DOHH2 (cell line): ENCODE measurements around the gene CSTB.

Experiments used
- H3F3A ChIP-seq: fragments of 200-600 bp; sonication (generic), shearing (Covaris generic); 2 replicates; pipeline ENCODE4 v1.6.0; 2016; ENCODE audit warnings: antibody characterized with exemption, mild to moderate bottlenecking; ENCODE audit not compliant: control insufficient read depth, insufficient read depth
- H3K27ac ChIP-seq: fragments of 200-600 bp; sonication (generic); 2 replicates; pipeline ENCODE4 v1.5.1; 2014; ENCODE audit warnings: low read depth, mild to moderate bottlenecking, low read length, moderate library complexity
- H3K27me3 ChIP-seq: fragments of 200-600 bp; sonication (generic); 2 replicates; pipeline ENCODE4 v1.6.1; 2014; ENCODE audit warnings: mild to moderate bottlenecking, low read length, mixed read lengths; ENCODE audit not compliant: control insufficient read depth
- H3K36me3 ChIP-seq: fragments of 200-600 bp; sonication (generic); 2 replicates; pipeline ENCODE4 v1.6.1; 2014; ENCODE audit warnings: mild to moderate bottlenecking, low read length, moderate library complexity, mixed read lengths; ENCODE audit not compliant: control insufficient read depth
- H3K4me1 ChIP-seq: fragments of 200-600 bp; sonication (generic); 2 replicates; pipeline ENCODE4 v1.6.1; 2014; ENCODE audit warnings: mild to moderate bottlenecking, low read length, mixed read lengths; ENCODE audit not compliant: control insufficient read depth
- H3K4me2 ChIP-seq: fragments of 200-600 bp; sonication (generic); 2 replicates; pipeline ENCODE4 v1.6.0; 2014; ENCODE audit warnings: mild to moderate bottlenecking, low read length, moderate library complexity
- H3K4me3 ChIP-seq: fragments of 200-600 bp; sonication (generic); 2 replicates; pipeline ENCODE4 v1.5.1; 2014; ENCODE audit warnings: mild to moderate bottlenecking, low read length, mixed read lengths
- H3K79me2 ChIP-seq: fragments of 200-600 bp; sonication (generic); 2 replicates; pipeline ENCODE4 v1.6.1; 2014; ENCODE audit warnings: mild to moderate bottlenecking, low read length, mixed read lengths; ENCODE audit not compliant: control insufficient read depth
- H3K9me2 ChIP-seq: fragments of 200-600 bp; sonication (generic); replicated peaks from 2 replicates; pipeline ENCODE4 v1.6.1; 2014; ENCODE audit warnings: mild to moderate bottlenecking, low read length, mixed read lengths; ENCODE audit not compliant: control insufficient read depth
- H3K9me3 ChIP-seq: fragments of 200-600 bp; sonication (generic); 2 replicates; pipeline ENCODE4 v1.6.1; 2014; ENCODE audit warnings: antibody characterized with exemption, low read length, mixed read lengths; ENCODE audit not compliant: control insufficient read depth, insufficient read depth
- H4K20me1 ChIP-seq: fragments of 200-600 bp; sonication (generic); 2 replicates; pipeline ENCODE4 v1.6.0; 2014; ENCODE audit warnings: low read depth, mild to moderate bottlenecking, antibody characterized with exemption, low read length, moderate library complexity; ENCODE audit not compliant: control insufficient read depth, insufficient read depth
- CTCF ChIP-seq: fragments of 200-600 bp; sonication (generic); IDR thresholded peaks from one replicate; pipeline ENCODE4 v1.5.1; 2014; ENCODE audit warnings: antibody characterized with exemption, mild to moderate bottlenecking, low read depth, low read length; ENCODE audit not compliant: poor library complexity, severe bottlenecking
- EZH2phosphoT487 ChIP-seq: fragments of 200-600 bp; sonication (generic); IDR thresholded peaks from 2 replicates; pipeline ENCODE4 v1.6.1; 2017; ENCODE audit warnings: borderline replicate concordance, mild to moderate bottlenecking, antibody characterized with exemption, low read length, moderate library complexity, mixed read lengths

The CSTB gene

GRCh38 chr21:43740497-43741156 lies 35.5 kb downstream of the CSTB start:
- Histone ChIP-seq H3K36me3 (peaks cover 7% of the 10 kb centered on the region), H3K4me1 (no peaks in the 10 kb centered on the region), H4K20me1 (no peaks in the 10 kb centered on the region), H3K27ac (no peak overlapping the region), H3K79me2 (no peaks in the 10 kb centered on the region), H3K9me3 (no peaks in the 10 kb centered on the region), H3F3A (no peaks in the 10 kb centered on the region), H3K4me2 (no peak overlapping the region), H3K4me3 (no peak overlapping the region), H3K9me2 (no peaks in the 10 kb centered on the region), H3K27me3 (no peaks in the 10 kb centered on the region)
- TF ChIP-seq CTCF (no peak), EZH2phosphoT487 (no peak)

GRCh38 chr21:43739621-43740435 lies 36.3 kb downstream of the CSTB start:
- Histone ChIP-seq H3K4me2 (no peak overlapping the region), H3K9me2 (no peaks in the 10 kb centered on the region), H4K20me1 (no peaks in the 10 kb centered on the region), H3K9me3 (no peaks in the 10 kb centered on the region), H3K79me2 (no peaks in the 10 kb centered on the region), H3K4me1 (no peaks in the 10 kb centered on the region), H3K27me3 (no peaks in the 10 kb centered on the region), H3F3A (no peaks in the 10 kb centered on the region), H3K27ac (no peak overlapping the region), H3K4me3 (no peak overlapping the region), H3K36me3 (peaks cover 6% of the 10 kb centered on the region)
- no peak for TF ChIP-seq EZH2phosphoT487
- TF ChIP-seq CTCF, result no peak

DNA sequence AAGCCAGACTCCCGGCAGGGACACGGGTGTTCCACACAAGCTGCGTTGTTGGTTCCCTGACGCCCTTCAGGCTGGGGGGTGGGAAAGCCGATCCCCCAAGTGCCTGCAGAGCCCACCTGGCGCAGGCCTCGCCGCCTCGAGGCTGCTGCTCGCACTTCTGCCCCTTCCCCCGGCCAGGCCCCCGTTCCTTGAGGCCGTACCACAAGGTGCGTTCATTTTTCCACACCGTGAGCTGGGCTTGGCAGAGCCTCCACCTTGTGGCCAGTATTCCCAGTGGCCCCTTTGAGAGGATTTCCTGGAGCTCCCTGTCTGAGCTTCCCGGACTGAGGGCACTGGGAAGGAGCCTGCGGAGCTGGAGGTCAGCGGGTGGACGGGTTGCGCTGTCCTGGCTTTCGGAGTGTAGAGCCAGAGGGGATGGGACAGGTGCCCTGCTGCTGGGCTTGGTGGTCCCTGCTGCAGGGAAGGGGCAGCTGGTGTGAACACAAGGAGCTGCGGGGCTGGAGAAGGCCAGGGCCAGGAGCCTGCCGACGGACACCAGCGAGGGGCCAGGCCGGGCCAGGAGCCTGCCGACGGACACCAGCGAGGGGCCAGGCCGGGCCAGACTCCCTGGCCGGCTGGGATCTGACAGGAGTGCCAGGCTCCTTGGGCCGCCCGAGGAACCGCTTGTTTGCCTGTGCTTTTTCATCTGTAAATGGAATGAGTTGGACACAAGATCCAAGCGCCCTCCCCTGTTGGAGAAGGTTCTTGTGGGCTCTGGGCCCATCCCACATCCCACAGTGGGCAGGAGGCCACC lies 38.8 kb downstream of the CSTB start:
- H3K9me2 ChIP-seq, result no peaks in the 10 kb centered on the region
- no peaks in the 10 kb centered on the region for H3F3A ChIP-seq
- H3K27me3 ChIP-seq, result no peaks in the 10 kb centered on the region
- H3K4me1 ChIP-seq, result no peaks in the 10 kb centered on the region
- H3K9me3 ChIP-seq, result no peaks in the 10 kb centered on the region
- H3K27ac ChIP-seq, result no peak overlapping the region
- H3K4me3 ChIP-seq, result no peak overlapping the region
- H3K36me3 ChIP-seq, result no peaks in the 10 kb centered on the region
- TF ChIP-seq CTCF, result no peak
- TF ChIP-seq EZH2phosphoT487, result no peak
- H3K4me2 ChIP-seq, result no peak overlapping the region
- H4K20me1 ChIP-seq, result no peaks in the 10 kb centered on the region
- peaks cover under 1% of the 10 kb centered on the region; the same call in 1 of the 2 replicates for H3K79me2 ChIP-seq
